GM19395 (cell line): ENCODE measurements around the gene PHYH.
"Not testable (repeated sequence)": the region's sequence is repeated elsewhere in the genome, so short reads cannot be mapped to it uniquely, and the experiment has no call there.

Source experiments
- ATAC-seq: cut with Tn5 transposase; IDR thresholded peaks from one replicate; pipeline ENCODE4 v1.9.1; 2021; ENCODE audit warnings: mild to moderate bottlenecking, moderate library complexity; ENCODE audit not compliant: unreplicated experiment

The PHYH gene

GRCh38 chr10:13276146-13276545 is 23.7 kb downstream of the PHYH start:
- not testable (repeated sequence) for ATAC-seq

GRCh38 chr10:13272164-13272571 is 27.7 kb downstream of the PHYH start:
- no peak for ATAC-seq

- no peak for ATAC-seq
Measured at GRCh38 chr10:13271552-13272163, 28.2 kb downstream of the PHYH start.

- ATAC-seq, result no peak
Measured at GRCh38 chr10:13270877-13271551, 28.9 kb downstream of the PHYH start.

- ATAC-seq, result no peak
Measured at GRCh38 chr10:13268841-13269240, 31.0 kb downstream of the PHYH start.

- no peak for ATAC-seq
Measured at GRCh38 chr10:13268310-13268709, 31.6 kb downstream of the PHYH start.

GRCh38 chr10:13263591-13263990 is 36.3 kb downstream of the PHYH start:
- no peak for ATAC-seq

- no peak for ATAC-seq
Measured at GRCh38 chr10:13262433-13262832, 37.4 kb downstream of the PHYH start.

- no peak for ATAC-seq
Measured at GRCh38 chr10:13257621-13258140, 42.2 kb downstream of the PHYH start.

- no peak for ATAC-seq
Measured at GRCh38 chr10:13256627-13257026, 43.2 kb downstream of the PHYH start.

- no peak for ATAC-seq
Measured at GRCh38 chr10:13253726-13254125, 46.1 kb downstream of the PHYH start.

- ATAC-seq, result no peak
Measured at GRCh38 chr10:13247784-13248183, 52.1 kb downstream of the PHYH start.

GRCh38 chr10:13247246-13247645 is 52.6 kb downstream of the PHYH start:
- ATAC-seq, result no peak

GRCh38 chr10:13242260-13242659 is 57.6 kb downstream of the PHYH start:
- ATAC-seq, result not testable (repeated sequence)

- no peak for ATAC-seq
Measured at GRCh38 chr10:13241613-13242012, 58.3 kb downstream of the PHYH start.

- no peak for ATAC-seq
Measured at GRCh38 chr10:13239923-13240322, 59.9 kb downstream of the PHYH start.

GRCh38 chr10:13238271-13239077 is 61.4 kb downstream of the PHYH start:
- ATAC-seq, result no peak

GRCh38 chr10:13236638-13237037 is 63.2 kb downstream of the PHYH start:
- ATAC-seq, result no peak

- ATAC-seq, result not testable (repeated sequence)
Measured at GRCh38 chr10:13234736-13235135, 65.1 kb downstream of the PHYH start.

- no peak for ATAC-seq
Measured at GRCh38 chr10:13234172-13234571, 65.7 kb downstream of the PHYH start, which contains the start of gene UCMA. Gene UCMA (minus strand): TSS chr10:13234374. CDS start chr10:13234258, 116 bp downstream.

GRCh38 chr10:13233358-13233757 is 66.5 kb downstream of the PHYH start:
- no peak for ATAC-seq

- ATAC-seq, result no peak
Measured at GRCh38 chr10:13231808-13232207, 68.1 kb downstream of the PHYH start.
